Stimulated activated naive CD4-positive, alpha-beta T cell (primary cell): Measurements from ENCODE around the gene PCSK5.

Experiments
- DNase-seq, 6 experiments: peaks; one replicate each; lab custom pipeline; 2025; lab: John Stamatoyannopoulos, UW

PCSK5 gene

GRCh38 chr9:76082057-76082456 is 191.6 kb downstream of the PCSK5 start:
- no peak for DNase-seq

DNA sequence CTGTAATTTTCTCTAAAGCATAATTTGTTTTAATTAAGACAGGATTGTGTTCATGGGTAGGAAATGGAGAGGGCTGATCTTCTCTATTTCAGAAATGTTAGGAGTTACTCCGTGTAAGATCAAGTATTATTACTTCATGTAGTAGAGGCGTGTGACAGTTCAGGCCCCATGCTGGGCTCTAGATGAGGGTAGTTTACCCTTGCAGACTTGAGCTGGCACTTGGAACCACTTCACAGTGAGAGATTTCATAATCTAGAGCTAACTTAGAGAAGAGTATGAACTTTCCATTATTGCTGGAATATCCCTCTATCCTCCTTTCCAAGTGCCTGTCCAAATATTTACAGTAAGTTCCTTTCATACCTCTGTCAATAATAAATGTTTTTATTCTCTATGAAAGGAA is 195.1 kb downstream of the PCSK5 start:
- DNase-seq, result no peak

GRCh38 chr9:76086539-76086938 is 196.1 kb downstream of the PCSK5 start:
- no peak for DNase-seq

GRCh38 chr9:76087976-76088375 is 197.5 kb downstream of the PCSK5 start:
- no peak for DNase-seq

GRCh38 chr9:76090330-76090729 is 199.9 kb downstream of the PCSK5 start:
- no peak for DNase-seq

DNA sequence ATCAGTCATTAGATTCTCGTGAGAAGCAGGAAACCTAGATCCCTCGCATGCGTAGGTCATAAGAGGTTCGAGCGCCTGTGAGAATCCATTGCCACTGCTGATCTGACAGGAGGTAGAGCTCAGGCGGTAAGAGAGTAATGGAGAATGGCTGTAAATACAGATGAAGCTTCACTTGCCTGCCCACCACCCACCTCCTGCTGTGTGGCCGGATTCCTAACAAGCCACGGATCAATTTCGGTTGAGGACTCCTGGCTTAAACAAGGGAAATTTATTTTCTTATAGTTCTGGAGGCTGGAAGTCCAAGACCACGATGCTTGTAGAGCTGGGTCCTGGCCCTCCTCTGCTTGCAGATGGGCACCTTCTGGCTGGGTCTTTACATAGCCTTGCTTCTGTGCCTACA is 200.4 kb downstream of the PCSK5 start:
- DNase-seq, result no peak

DNA sequence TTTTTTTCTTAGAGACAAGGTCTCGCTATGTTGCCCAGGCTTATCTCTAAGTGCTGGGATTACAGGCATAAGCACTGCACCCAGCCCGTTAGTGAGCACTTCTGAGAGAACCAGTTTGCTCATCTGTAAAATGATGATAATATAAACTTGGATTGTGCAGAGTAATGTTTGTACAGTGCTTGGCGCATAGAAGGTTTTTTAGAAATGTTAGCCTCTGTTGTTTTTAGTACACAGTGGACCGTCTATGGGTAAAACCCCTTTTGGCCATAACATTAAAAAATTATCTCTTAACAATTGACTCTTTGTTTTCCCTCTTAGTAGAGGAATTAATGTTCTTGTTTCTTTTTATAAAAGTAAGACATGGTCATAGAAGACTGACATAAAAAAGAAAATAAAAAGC is 202.1 kb downstream of the PCSK5 start:
- DNase-seq, result no peak

GRCh38 chr9:76095585-76095984 is 205.1 kb downstream of the PCSK5 start:
- DNase-seq, result no peak

- no peak for DNase-seq
These were observed 209.0 kb downstream of the PCSK5 start for GRCh38 chr9:76099516-76099915.

DNA sequence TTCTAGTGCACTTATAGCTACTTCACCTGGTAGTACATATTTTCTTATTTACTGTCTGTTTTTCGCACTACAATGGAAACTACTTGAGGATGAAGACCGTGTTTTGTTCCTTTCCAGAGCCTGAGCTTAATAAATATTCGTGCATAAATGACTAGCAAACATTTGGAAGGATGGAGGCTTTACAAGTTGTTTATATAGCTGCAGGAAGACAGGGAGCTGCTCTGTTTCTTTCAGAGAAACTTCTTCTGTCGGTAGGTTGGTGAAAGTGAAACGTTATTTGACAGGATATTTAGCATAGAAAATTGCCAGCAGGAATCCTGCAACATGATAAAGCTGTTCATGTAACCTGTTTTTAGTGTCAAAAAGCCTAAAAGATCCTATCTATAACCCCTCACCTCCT is 210.6 kb downstream of the PCSK5 start:
- DNase-seq, result no peak

DNA sequence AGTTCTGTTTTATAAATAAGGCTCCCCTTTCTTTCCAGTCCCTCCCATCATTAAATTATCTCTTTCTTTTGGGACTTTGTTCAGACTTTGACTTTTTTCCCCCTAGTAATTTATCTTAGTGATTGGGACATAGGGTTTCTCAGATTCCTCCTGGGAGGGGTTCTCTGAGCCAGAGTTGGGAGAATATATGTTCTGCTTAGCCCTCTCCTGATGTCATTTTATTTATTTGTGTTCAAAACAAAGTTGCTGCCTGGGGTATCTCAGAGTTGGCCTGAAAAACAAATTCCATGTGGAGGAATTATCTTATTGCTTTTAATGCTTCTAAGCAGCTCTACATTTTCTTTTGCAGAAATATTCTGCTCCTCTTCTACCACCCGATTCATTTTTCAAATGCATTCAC is 211.0 kb downstream of the PCSK5 start:
- DNase-seq, result no peak

GRCh38 chr9:76101947-76102346 is 211.5 kb downstream of the PCSK5 start:
- no peak for DNase-seq

- DNase-seq, result no peak
These were observed 213.2 kb downstream of the PCSK5 start for GRCh38 chr9:76103531-76104315.

GRCh38 chr9:76107482-76107881 is 217.0 kb downstream of the PCSK5 start:
- no peak for DNase-seq

DNA sequence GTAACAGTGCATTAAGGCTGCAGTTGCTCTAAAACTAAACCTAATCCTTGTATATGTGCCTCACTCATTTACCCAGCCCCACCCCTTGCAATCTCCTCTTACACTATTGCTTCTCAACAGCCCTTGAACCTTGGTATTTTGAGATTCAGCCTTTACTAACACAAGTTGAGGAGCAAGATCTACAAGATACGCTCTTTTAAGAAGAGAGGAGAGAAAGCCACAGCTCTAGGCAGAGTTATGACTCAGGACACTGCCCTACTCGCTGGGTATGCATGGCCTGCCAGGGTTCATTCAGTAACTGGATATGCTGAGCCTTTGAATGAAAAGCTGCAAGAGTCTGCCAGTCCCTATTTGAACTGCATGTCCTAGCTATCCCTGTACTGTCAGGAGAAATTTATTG is 219.5 kb downstream of the PCSK5 start:
- DNase-seq, result no peak

DNA sequence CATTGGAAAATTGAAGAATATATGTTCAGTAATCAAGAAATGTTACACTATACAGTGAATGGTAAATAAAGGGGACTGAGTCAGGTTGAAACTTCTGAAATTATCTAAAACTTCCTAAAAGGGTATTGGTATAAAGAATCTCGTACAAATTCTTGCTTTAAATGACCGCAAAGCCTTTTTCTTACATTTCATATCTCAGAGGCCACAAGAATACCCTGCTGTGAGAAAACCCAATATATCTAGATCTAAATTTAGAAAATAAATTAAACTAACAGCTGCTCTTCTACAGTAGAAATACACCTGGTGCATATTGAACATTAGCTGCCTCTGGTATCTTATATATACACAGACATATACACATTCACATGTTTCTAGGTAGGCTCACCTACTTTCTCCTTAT is 221.7 kb downstream of the PCSK5 start:
- no peak for DNase-seq

GRCh38 chr9:76114144-76114543 is 223.7 kb downstream of the PCSK5 start:
- DNase-seq, result no peak

GRCh38 chr9:76115396-76115795 is 224.9 kb downstream of the PCSK5 start:
- DNase-seq, result no peak

DNA sequence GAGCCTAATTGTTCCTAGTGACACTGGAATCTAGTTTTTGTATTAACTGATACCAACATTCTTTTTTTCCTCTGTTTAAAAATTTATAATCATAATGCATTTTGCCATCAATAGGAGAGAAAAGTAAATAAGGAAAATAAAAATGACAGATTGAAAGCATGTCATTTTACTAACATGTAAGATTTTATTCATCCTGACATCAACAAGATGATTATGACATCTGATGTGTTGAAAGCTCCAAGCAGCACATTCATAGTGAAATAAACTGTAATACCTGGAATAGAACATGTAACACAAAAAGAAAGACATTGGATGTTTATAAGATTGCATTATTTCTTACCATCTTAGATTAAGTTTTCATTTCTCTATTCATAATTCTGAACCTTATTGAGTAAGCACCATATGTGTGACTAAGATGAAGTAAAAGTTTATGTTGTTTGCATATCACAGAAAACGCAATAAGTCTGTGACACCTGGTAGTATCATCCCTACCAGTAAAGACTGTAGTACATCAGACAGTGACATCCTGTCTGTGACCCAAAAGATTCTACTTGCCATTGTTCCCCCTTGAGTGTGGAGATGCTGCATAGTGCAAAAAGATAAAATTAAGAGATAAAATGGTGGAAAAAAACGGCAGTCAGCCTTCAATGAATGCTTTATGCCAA is 225.6 kb downstream of the PCSK5 start:
- no peak for DNase-seq

DNA sequence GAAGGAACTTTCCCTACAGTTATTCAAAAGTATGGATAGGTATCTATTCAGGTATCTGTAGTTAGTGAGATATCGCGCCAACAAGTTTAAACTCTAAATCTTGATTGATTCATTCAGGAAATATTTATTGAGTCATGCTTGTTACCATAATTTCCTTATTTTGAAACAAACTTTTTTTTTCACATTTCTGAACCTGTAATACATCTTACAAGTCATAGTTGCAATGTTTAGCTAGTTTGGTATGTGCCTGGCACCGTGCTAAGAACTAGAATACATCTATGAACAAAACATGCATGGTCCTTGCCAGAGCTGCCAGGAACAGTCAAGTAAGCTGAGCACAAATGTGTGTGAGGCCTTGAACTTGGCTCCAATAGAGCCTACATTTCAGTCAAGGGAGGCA is 226.4 kb downstream of the PCSK5 start:
- no peak for DNase-seq

DNA sequence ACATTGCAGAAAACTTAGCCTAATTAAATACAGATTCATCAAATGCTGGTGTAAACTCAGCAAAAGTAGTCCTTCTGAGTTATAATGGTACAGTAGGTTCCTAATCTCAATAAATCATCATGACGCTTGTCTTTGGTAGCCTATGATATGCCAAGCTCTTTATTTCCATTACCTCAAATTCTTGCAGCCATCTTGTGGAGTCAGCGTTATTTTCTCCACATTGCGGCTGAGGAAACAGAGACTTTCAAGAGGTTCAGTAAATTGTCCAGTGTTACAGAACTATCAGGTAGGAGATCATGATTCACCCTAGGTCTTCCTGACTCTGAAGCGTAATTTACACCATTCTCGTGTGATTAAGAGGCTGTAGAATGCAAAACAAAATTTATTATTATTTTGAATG is 237.2 kb downstream of the PCSK5 start:
- DNase-seq, result no peak

DNA sequence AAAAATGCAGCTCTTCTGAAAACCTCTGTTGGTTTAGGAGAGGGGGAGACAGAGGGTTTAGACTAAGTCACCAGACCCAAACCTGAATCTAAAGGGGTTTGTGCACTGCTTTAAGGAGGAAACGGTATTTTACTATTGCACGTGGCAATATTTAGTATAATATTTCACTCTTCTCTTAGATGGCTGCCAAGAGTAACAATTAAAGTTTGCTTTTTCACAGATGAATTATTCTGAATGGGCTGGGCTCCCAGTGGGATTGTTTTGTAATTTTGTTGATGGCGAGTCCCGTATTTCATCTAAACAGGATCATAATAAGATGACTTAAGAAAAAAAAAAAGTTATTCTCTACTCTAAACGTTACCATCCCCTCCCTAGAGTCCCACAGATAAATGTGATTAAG is 245.4 kb downstream of the PCSK5 start:
- DNase-seq, result no peak

- DNase-seq, result no peak
These were observed 246.5 kb downstream of the PCSK5 start for GRCh38 chr9:76136986-76137385.

DNA sequence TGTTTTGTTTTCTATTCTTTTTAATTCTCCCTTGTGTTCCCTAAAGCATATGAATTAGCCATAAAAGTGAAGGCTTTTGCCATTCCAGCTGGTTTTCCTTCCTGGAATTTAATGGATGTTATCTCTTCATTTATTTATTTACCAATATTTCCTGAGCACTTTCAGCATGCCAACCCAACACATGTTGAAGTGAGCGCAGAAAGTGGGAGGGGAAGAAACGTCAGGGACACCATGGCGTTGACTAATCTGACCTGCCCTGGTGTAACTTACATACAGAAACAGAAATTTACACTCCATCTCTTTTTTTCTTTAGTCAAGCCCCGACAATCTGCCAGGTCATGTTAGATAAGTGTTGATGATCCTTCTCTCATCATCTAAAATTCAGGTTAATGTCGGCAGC is 247.5 kb downstream of the PCSK5 start:
- no peak for DNase-seq
